HG03060 (cell line): Measurements from ENCODE around the gene NUDCD3.

ENCODE experiments used
- ATAC-seq: cut with Tn5 transposase; IDR thresholded peaks from one replicate; pipeline ENCODE4 v1.9.1; 2021; ENCODE audit warnings: low read depth, moderate number of reproducible peaks; ENCODE audit not compliant: unreplicated experiment

Gene NUDCD3

GRCh38 chr7:44490351-44491200 is at the start of gene NUDCD3:
Gene NUDCD3, minus strand, starts transcription at chr7:44490658. Its CDS starts 58 bp downstream, at chr7:44490600.
- peak; percentile 79 for ATAC-seq

- ATAC-seq, result no peak
Observed at GRCh38 chr7:44539669-44540506, 49.4 kb upstream of the NUDCD3 start.

- ATAC-seq, result no peak
Observed at GRCh38 chr7:44538798-44539668, 48.6 kb upstream of the NUDCD3 start.

GRCh38 chr7:44538093-44538797 is 47.8 kb upstream of the NUDCD3 start:
- ATAC-seq, result no peak

- ATAC-seq, result no peak
Observed at GRCh38 chr7:44537442-44537841, 47.0 kb upstream of the NUDCD3 start.

GRCh38 chr7:44536090-44536489 is 45.6 kb upstream of the NUDCD3 start:
- no peak for ATAC-seq

- ATAC-seq, result no peak
Observed at GRCh38 chr7:44535348-44536064, 45.0 kb upstream of the NUDCD3 start.

GRCh38 chr7:44534501-44534900 is 44.0 kb upstream of the NUDCD3 start:
- no peak for ATAC-seq

- ATAC-seq, result no peak
Observed at GRCh38 chr7:44534087-44534486, 43.6 kb upstream of the NUDCD3 start.

- no peak for ATAC-seq
Observed at GRCh38 chr7:44533301-44534055, 43.0 kb upstream of the NUDCD3 start.

GRCh38 chr7:44531421-44532380 is 41.2 kb upstream of the NUDCD3 start:
- no peak for ATAC-seq

- no peak for ATAC-seq
Observed at GRCh38 chr7:44530990-44531389, 40.5 kb upstream of the NUDCD3 start.

- ATAC-seq, result no peak
Observed at GRCh38 chr7:44524811-44525388, 34.4 kb upstream of the NUDCD3 start.

- no peak for ATAC-seq
Observed at GRCh38 chr7:44522315-44522714, 31.9 kb upstream of the NUDCD3 start.

GRCh38 chr7:44521347-44522095 is 31.1 kb upstream of the NUDCD3 start:
- ATAC-seq, result no peak

- ATAC-seq, result no peak
Observed at GRCh38 chr7:44520574-44520973, 30.1 kb upstream of the NUDCD3 start.
